B cell (primary cell): ENCODE measurements around the gene CLK1. TPM values are rescaled to one million over a fixed set of nuclear protein-coding genes. Genes with fewer than 3 reads are reported as not detected.

Experiments
- ATAC-seq: fragments of 200-7000 bp; cut with Tn5 transposase; one replicate; pipeline ENCODE4 v1.10.0; 2021; ENCODE audit warnings: low read depth, mild to moderate bottlenecking, moderate number of reproducible peaks, moderate library complexity
- CTCF ChIA-PET: fragments of 350-600 bp; sonication (Branson Sonifier 250); formaldehyde crosslinking; loops from one replicate; lab custom pipeline; 2021; ENCODE audit warnings: antibody characterized with exemption, inconsistent platforms; lab: Charles Lee
- POLR2A ChIA-PET: fragments of 350-600 bp; sonication (Branson Sonifier 250); formaldehyde crosslinking; loops from one replicate; lab custom pipeline; 2021; ENCODE audit warnings: antibody characterized with exemption; lab: Charles Lee
- DNase-seq: peaks from one replicate; pipeline ENCODE4 v3.0.0; 2013
- H2AFZ ChIP-seq: 2 replicates; pipeline ENCODE4 v1.6.1; 2012; ENCODE audit warnings: mild to moderate bottlenecking, low read depth, low read length; ENCODE audit not compliant: insufficient read depth, poor library complexity, severe bottlenecking
- H3K27ac ChIP-seq, 2 donors: 1 replicate in 1 of 2; 2 replicates in 1 of 2; pipeline ENCODE4 v1.5.1; 2012 to 2013; ENCODE audit warnings: low read length in 2 of 2, mild to moderate bottlenecking in 2 of 2, moderate library complexity in 1 of 2
- H3K27me3 ChIP-seq, 4 experiments: fragments of 200-600 bp in 1 of 4; sonication (generic) in 1 of 4; replicated peaks in 1 of 4; 1 replicate in 2 of 4; 2 replicates in 2 of 4; pipeline versions ENCODE4 v1.6.1 to v1.7.0; 2013 to 2016; ENCODE audit warnings: low read length in 3 of 4, mild to moderate bottlenecking in 2 of 4, mixed read lengths in 1 of 4, moderate library complexity in 1 of 4; ENCODE audit not compliant: insufficient read depth in 4 of 4, control insufficient read depth in 3 of 4; ENCODE audit errors: control extremely low read depth in 1 of 4
- H3K36me3 ChIP-seq, 2 experiments: replicated peaks in 1 of 2; 1 replicate in 1 of 2; 2 replicates in 1 of 2; pipeline versions ENCODE4 v1.6.1 to v1.7.1; 2013; ENCODE audit warnings: low read length in 1 of 2; ENCODE audit not compliant: insufficient read depth in 2 of 2, control insufficient read depth in 1 of 2; ENCODE audit errors: control extremely low read depth in 1 of 2, extremely low read depth in 1 of 2
- H3K4me1 ChIP-seq, 2 donors: fragments of 200-600 bp in 1 of 2; sonication (generic) in 1 of 2; 1 replicate in 1 of 2; 2 replicates in 1 of 2; pipeline versions ENCODE4 v1.5.1 to v1.6.1; 2013 to 2017; ENCODE audit warnings: low read length in 2 of 2; ENCODE audit not compliant: control insufficient read depth in 2 of 2, insufficient read depth in 2 of 2
- H3K4me2 ChIP-seq: replicated peaks from 2 replicates; pipeline ENCODE3; 2012; ENCODE audit warnings: mild to moderate bottlenecking, low read depth, low read length; ENCODE audit not compliant: poor library complexity, severe bottlenecking
- H3K4me3 ChIP-seq, 5 experiments: fragments of 200-600 bp in 1 of 5; sonication (generic) in 1 of 5; 1 replicate in 3 of 5; 2 replicates in 2 of 5; pipeline versions ENCODE4 v1.5.1 to v1.7.0; 2011 to 2016; ENCODE audit warnings: low read length in 4 of 5, mild to moderate bottlenecking in 4 of 5, low read depth in 2 of 5, control low read depth in 1 of 5, moderate library complexity in 1 of 5; ENCODE audit not compliant: insufficient read depth in 1 of 5; ENCODE audit errors: control extremely low read depth in 1 of 5, extremely low read depth in 1 of 5
- H3K79me2 ChIP-seq: fragments of 200-600 bp; sonication (generic); one replicate; pipeline ENCODE4 v1.6.0; 2016; ENCODE audit warnings: low read length; ENCODE audit not compliant: control insufficient read depth, insufficient read depth
- H3K9ac ChIP-seq: fragments of 200-600 bp; sonication (generic); 2 replicates; pipeline ENCODE4 v1.6.1; 2017; ENCODE audit warnings: mild to moderate bottlenecking, low read length, moderate library complexity
- H3K9me3 ChIP-seq, 3 donors: one replicate each; pipeline versions ENCODE4 v1.6.1 to v1.7.1; 2013; ENCODE audit warnings: low read length in 2 of 3; ENCODE audit not compliant: control insufficient read depth in 2 of 3, insufficient read depth in 1 of 3; ENCODE audit errors: control extremely low read depth in 1 of 3
- H4K20me1 ChIP-seq: 2 replicates; pipeline ENCODE4 v1.6.0; 2012; ENCODE audit warnings: mild to moderate bottlenecking, low read length; ENCODE audit not compliant: insufficient read depth, control insufficient read depth, poor library complexity, severe bottlenecking
- H3K27ac Mint-ChIP-seq: one replicate; pipeline ENCODE4 v1.8.0; 2021; ENCODE audit warnings: mixed read lengths
- H3K27me3 Mint-ChIP-seq: one replicate; pipeline ENCODE4 v1.8.0; 2021; ENCODE audit warnings: mixed read lengths
- H3K4me1 Mint-ChIP-seq: one replicate; pipeline ENCODE4 v1.8.0; 2021; ENCODE audit warnings: mixed read lengths
- H3K4me3 Mint-ChIP-seq: one replicate; pipeline ENCODE4 v1.8.0; 2021; ENCODE audit warnings: mixed read lengths
- H3K9me3 Mint-ChIP-seq: one replicate; pipeline ENCODE4 v1.8.0; 2022; ENCODE audit warnings: mixed read lengths; ENCODE audit not compliant: insufficient read depth
- CTCF ChIP-seq: fragments of 200-600 bp; IDR thresholded peaks from one replicate; pipeline ENCODE4 v1.8.0; 2022; ENCODE audit warnings: antibody characterized with exemption, mild to moderate bottlenecking
- EZH2 ChIP-seq: IDR thresholded peaks from 2 replicates; pipeline ENCODE4 v1.6.1; 2012; ENCODE audit warnings: borderline replicate concordance, low read depth, mild to moderate bottlenecking, moderate library complexity, low read length; ENCODE audit not compliant: insufficient read depth, poor library complexity, severe bottlenecking
- WGBS: methylation state at CpG from one replicate; pipeline ENCODE4 v1.1.5; 2013; ENCODE audit warnings: missing lambda C conversion rate; ENCODE audit not compliant: insufficient coverage; 5-methylcytosine and 5-hydroxymethylcytosine counted together
- intact Hi-C: fragments of 100-400 bp; cut with micrococcal nuclease; formaldehyde crosslinking; loops from one replicate; pipeline ENCODE4 v1.10.0; 2022
- polyA plus RNA-seq: library from polyadenylated mRNA; depleted of rRNA; stranded (reverse); fragments of >200 nt; gene quantifications from 2 replicates; pipeline ENCODE4 v1.2.3, GENCODE V29; 2012
- total RNA-seq, 2 donors: library from RNA; stranded (reverse); fragments of 120-200 nt in 1 of 2; gene quantifications; 1 replicate in 1 of 2; 2 replicates in 1 of 2; pipeline versions ENCODE4 v1.2.3 to v1.2.4, GENCODE V29; 2013 to 2022

The CLK1 gene
- total and polyA plus RNA-seq, 2 donors (not counting 1 experiment from before 2014, with no cell fraction given): 396 to 579 TPM

GRCh38 chr2:200810252-200810997 lies 54.0 kb downstream of the CLK1 start:
- Mint-ChIP-seq H3K4me3 (peak overlapping the region; percentile 94), H3K27me3 (no peaks in the 10 kb centered on the region), H3K9me3 (no peaks in the 10 kb centered on the region), H3K4me1 (peaks cover 37% of the 10 kb centered on the region), H3K27ac (peak overlapping the region; percentile 99)
- POLR2A ChIA-PET: interaction anchor here (1.6 kb wide), 2 partner anchors 54 to 97 kb away, joined by 9 to 24 read pairs; partner anchors contain the start of gene CLK1
- WGBS: 76% methylated on average over 5 of the region's 6 CpGs
- intact Hi-C loops: loop anchor here (2.0 to 10.0 kb wide), 6 partner anchors 233 to 1567 kb away; partner anchors contain the start of genes BMPR2, CFLAR and FZD7
- H3K27me3 ChIP-seq: no peaks in the 10 kb centered on the region
- H3K9ac ChIP-seq: peak overlapping the region; percentile 96
- peak overlapping the region; percentile 99 for H3K27ac ChIP-seq
- H3K4me1 ChIP-seq: peaks cover 19 to 24% of the 10 kb centered on the region in 2 donors
- TF ChIP-seq EZH2: no peak
- no peak for TF ChIP-seq CTCF
- ATAC-seq (no peak), DNase-seq (no peak)
- peak overlapping the region; percentile 91 for H2AFZ ChIP-seq
- CTCF ChIA-PET: interaction anchor here (0.9 to 2.2 kb wide), 3 partner anchors 9 to 97 kb away, joined by 3 to 10 read pairs (median 4); partner anchors contain the start of gene CLK1
- peaks cover 36% of the 10 kb centered on the region for H4K20me1 ChIP-seq
- H3K9me3 ChIP-seq: no peaks in the 10 kb centered on the region
- H3K4me2 ChIP-seq: peak overlapping the region; percentile 79
- peaks cover 13 to 24% of the 10 kb centered on the region in 2 experiments for H3K36me3 ChIP-seq
- peaks cover 33% of the 10 kb centered on the region for H3K79me2 ChIP-seq
- peak overlapping the region in 3 of 5 experiments; percentile 92 to 93 (median 93) for H3K4me3 ChIP-seq
